Measurements from ENCODE around the gene BCL2L13.
"Not testable (repeated sequence)": the region's sequence is repeated elsewhere in the genome, so short reads cannot be mapped to it uniquely, and the experiment has no call there.

Gene BCL2L13

DNA sequence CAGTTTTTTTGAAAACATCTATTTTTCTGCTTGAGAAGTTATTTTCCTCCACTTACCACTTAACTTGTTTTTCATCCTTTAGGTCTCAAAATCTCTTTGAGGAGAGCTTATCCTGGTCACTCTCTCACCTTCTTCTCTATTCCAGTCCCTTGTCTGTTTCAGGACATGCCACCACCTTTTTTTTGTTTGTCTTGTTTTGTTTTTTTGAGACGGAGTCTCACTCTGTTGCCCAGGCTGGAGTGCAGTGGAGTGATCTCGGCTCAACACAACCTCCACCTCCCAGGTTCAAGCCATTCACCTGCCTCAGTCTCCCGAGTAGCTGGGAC lies 4.6 kb upstream of the BCL2L13 start:
- Histone ChIP-seq H3K4me3 (ENCODE audit: low read length) (no peak overlapping the region), H3K79me2 (ENCODE audit: low read length) (peaks cover 10% of the 10 kb centered on the region), H3K4me2 (ENCODE audit: low read depth, low read length) (no peak overlapping the region), H3K9me3 (replicated peaks; ENCODE audit: insufficient read depth, low read length) (no peaks in the 10 kb centered on the region), H2AFZ (ENCODE audit: low read length) (no peak overlapping the region), H3K9me2 (replicated peaks; ENCODE audit: insufficient read depth, low read length) (no peaks in the 10 kb centered on the region), H3K4me1 (ENCODE audit: low read length) (peaks cover 4% of the 10 kb centered on the region; the same call in 1 of the 2 replicates), H3K36me3 (replicated peaks; ENCODE audit: insufficient read depth, low read length) (no peaks in the 10 kb centered on the region), H3F3A (ENCODE audit: insufficient read depth, low read length) (peaks cover 16% of the 10 kb centered on the region), H4K20me1 (ENCODE audit: insufficient read depth, low read length) (no peaks in the 10 kb centered on the region), H3K9ac (ENCODE audit: low read length) (no peak overlapping the region), H3K27me3 (replicated peaks; ENCODE audit: insufficient read depth, low read length) (no peaks in the 10 kb centered on the region), H3K27ac (ENCODE audit: low read length) (no peak overlapping the region)
- TF ChIP-seq EZH2phosphoT487 (IDR thresholded peaks at IDR 0.05; ENCODE audit: low read length): no peak
- DNase-seq: no peak

- H3K79me2 ChIP-seq (ENCODE audit: low read length): peaks cover 11% of the 10 kb centered on the region
- no peak overlapping the region for H2AFZ ChIP-seq (ENCODE audit: low read length)
- H3K36me3 ChIP-seq (replicated peaks; ENCODE audit: insufficient read depth, low read length): no peaks in the 10 kb centered on the region
- H3K4me1 ChIP-seq (ENCODE audit: low read length): peaks cover 4% of the 10 kb centered on the region; the same call in 1 of the 2 replicates
- no peak overlapping the region for H3K27ac ChIP-seq (ENCODE audit: low read length)
- H3K4me2 ChIP-seq (ENCODE audit: low read depth, low read length): no peak overlapping the region
- H3K27me3 ChIP-seq (replicated peaks; ENCODE audit: insufficient read depth, low read length): no peaks in the 10 kb centered on the region
- H4K20me1 ChIP-seq (ENCODE audit: insufficient read depth, low read length): no peaks in the 10 kb centered on the region
- H3K9me3 ChIP-seq (replicated peaks; ENCODE audit: insufficient read depth, low read length): no peaks in the 10 kb centered on the region
- peaks cover 18% of the 10 kb centered on the region for H3F3A ChIP-seq (ENCODE audit: insufficient read depth, low read length)
- no peak overlapping the region for H3K4me3 ChIP-seq (ENCODE audit: low read length)
- no peak overlapping the region for H3K9ac ChIP-seq (ENCODE audit: low read length)
- no peaks in the 10 kb centered on the region for H3K9me2 ChIP-seq (replicated peaks; ENCODE audit: insufficient read depth, low read length)
- DNase-seq: no peak
- TF ChIP-seq, protein P1, sequence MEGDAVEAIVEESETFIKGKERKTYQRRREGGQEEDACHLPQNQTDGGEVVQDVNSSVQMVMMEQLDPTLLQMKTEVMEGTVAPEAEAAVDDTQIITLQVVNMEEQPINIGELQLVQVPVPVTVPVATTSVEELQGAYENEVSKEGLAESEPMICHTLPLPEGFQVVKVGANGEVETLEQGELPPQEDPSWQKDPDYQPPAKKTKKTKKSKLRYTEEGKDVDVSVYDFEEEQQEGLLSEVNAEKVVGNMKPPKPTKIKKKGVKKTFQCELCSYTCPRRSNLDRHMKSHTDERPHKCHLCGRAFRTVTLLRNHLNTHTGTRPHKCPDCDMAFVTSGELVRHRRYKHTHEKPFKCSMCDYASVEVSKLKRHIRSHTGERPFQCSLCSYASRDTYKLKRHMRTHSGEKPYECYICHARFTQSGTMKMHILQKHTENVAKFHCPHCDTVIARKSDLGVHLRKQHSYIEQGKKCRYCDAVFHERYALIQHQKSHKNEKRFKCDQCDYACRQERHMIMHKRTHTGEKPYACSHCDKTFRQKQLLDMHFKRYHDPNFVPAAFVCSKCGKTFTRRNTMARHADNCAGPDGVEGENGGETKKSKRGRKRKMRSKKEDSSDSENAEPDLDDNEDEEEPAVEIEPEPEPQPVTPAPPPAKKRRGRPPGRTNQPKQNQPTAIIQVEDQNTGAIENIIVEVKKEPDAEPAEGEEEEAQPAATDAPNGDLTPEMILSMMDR (IDR thresholded peaks at IDR 0.05; ENCODE audit: low read length): no peak
- no peak for TF ChIP-seq EZH2phosphoT487 (IDR thresholded peaks at IDR 0.05; ENCODE audit: low read length)
- TF ChIP-seq EZH2 (optimal IDR thresholded peaks at IDR 0.05; ENCODE audit: low read depth, low read length): no peak
These were observed 3.9 kb upstream of the BCL2L13 start for GRCh38 chr22:17634696-17635095.

- H3K9me3 ChIP-seq (replicated peaks; ENCODE audit: insufficient read depth, low read length); H3K9ac ChIP-seq (ENCODE audit: low read length); H3K4me1 ChIP-seq (ENCODE audit: low read length); H3K9me2 ChIP-seq (replicated peaks; ENCODE audit: insufficient read depth, low read length); H3K36me3 ChIP-seq (replicated peaks; ENCODE audit: insufficient read depth, low read length); H3K27ac ChIP-seq (ENCODE audit: low read length); H3K4me2 ChIP-seq (ENCODE audit: low read depth, low read length); H4K20me1 ChIP-seq (ENCODE audit: insufficient read depth, low read length); DNase-seq; H3K4me3 ChIP-seq (ENCODE audit: low read length); H3K27me3 ChIP-seq (replicated peaks; ENCODE audit: insufficient read depth, low read length); H2AFZ ChIP-seq (ENCODE audit: low read length): not testable (repeated sequence)
- peaks cover 18% of the 10 kb centered on the region for H3F3A ChIP-seq (ENCODE audit: insufficient read depth, low read length)
- peaks cover 28% of the 10 kb centered on the region for H3K79me2 ChIP-seq (ENCODE audit: low read length)
These were observed 1.7 kb upstream of the BCL2L13 start for GRCh38 chr22:17636850-17637249.

- peaks cover 18% of the 10 kb centered on the region for H3F3A ChIP-seq (ENCODE audit: insufficient read depth, low read length)
- H3K27me3 ChIP-seq (replicated peaks; ENCODE audit: insufficient read depth, low read length): no peaks in the 10 kb centered on the region
- no peaks in the 10 kb centered on the region for H3K9me2 ChIP-seq (replicated peaks; ENCODE audit: insufficient read depth, low read length)
- DNase-seq: no peak
- peak overlapping the region; percentile 80 for H3K4me2 ChIP-seq (ENCODE audit: low read depth, low read length)
- peak overlapping the region; percentile 75 for H2AFZ ChIP-seq (ENCODE audit: low read length)
- H3K79me2 ChIP-seq (ENCODE audit: low read length): peaks cover 28% of the 10 kb centered on the region
- no peaks in the 10 kb centered on the region for H3K36me3 ChIP-seq (replicated peaks; ENCODE audit: insufficient read depth, low read length)
- peaks cover 9% of the 10 kb centered on the region; the same call in 1 of the 2 replicates for H3K4me1 ChIP-seq (ENCODE audit: low read length)
- TF ChIP-seq EZH2phosphoT487 (IDR thresholded peaks at IDR 0.05; ENCODE audit: low read length) (no peak), EZH2 (optimal IDR thresholded peaks at IDR 0.05; ENCODE audit: low read depth, low read length) (no peak)
- TF ChIP-seq, protein P1 (IDR thresholded peaks at IDR 0.05; ENCODE audit: low read length): no peak
- peak overlapping the region; percentile 98 for H3K9ac ChIP-seq (ENCODE audit: low read length)
- H3K9me3 ChIP-seq (replicated peaks; ENCODE audit: insufficient read depth, low read length): no peaks in the 10 kb centered on the region
- H4K20me1 ChIP-seq (ENCODE audit: insufficient read depth, low read length): no peaks in the 10 kb centered on the region
- peak overlapping the region; percentile 82 for H3K27ac ChIP-seq (ENCODE audit: low read length)
- H3K4me3 ChIP-seq (ENCODE audit: low read length): peak overlapping the region; percentile 87
These were observed 921 bp upstream of the BCL2L13 start for GRCh38 chr22:17637490-17638181.

All from MM.1S (cell line).